Measurements from ENCODE around the gene HHIPL1. TPM values are rescaled to one million over a fixed set of nuclear protein-coding genes. Genes with fewer than 3 reads are reported as not detected.

The HHIPL1 gene
- total RNA-seq, 2 experiments from 2014 or later: not detected

DNA sequence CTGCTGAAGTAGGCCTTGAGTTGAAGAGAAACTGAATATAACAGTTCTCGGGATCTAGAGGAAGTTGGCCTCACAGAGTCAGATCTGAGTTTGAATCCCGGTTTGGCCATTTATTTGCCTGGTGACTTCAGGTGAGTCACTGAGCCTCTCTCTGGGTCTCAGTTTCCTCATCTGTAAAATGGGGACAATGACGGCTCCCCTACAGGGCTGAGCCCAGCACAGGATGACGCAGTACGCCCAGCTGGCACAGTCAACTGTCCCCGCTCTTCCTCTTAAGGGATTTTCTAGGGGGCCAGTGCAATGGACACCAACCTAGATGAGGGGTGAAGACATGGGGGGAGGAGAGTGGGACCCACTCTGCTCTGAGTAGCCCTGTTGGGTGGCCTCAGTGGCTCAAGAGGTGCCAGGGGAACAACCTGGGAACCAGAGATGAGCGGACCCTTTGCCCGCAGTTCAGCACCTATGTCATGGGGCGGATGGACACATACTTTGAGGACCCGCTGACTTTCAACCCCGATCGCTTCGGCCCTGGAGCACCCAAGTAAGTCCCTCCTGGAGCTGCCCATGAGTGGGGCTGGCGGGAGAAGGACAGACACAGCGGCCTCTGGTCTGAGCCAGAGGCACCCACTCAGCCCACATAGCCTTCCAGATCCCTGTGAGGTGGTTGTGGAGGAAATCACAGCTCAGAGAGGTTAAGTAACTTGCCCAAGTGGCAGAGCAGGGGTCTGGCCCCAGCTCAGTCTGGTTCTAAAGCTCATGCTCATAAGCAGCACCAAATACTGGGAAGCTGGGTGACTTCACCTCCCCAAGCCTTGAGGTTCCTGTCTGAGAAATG is 80.2 kb downstream of the HHIPL1 start:
- H3K27ac Mint-ChIP-seq: no peak overlapping the region

GRCh38 chr14:99725774-99726537 is 81.0 kb downstream of the HHIPL1 start:
- DNase-seq: peak in 2 of 14 experiments; percentile 4 to 8
- intact Hi-C loops (cut with DNase I, micrococcal nuclease): no loop called here
- TF ChIP-seq, protein P1, sequence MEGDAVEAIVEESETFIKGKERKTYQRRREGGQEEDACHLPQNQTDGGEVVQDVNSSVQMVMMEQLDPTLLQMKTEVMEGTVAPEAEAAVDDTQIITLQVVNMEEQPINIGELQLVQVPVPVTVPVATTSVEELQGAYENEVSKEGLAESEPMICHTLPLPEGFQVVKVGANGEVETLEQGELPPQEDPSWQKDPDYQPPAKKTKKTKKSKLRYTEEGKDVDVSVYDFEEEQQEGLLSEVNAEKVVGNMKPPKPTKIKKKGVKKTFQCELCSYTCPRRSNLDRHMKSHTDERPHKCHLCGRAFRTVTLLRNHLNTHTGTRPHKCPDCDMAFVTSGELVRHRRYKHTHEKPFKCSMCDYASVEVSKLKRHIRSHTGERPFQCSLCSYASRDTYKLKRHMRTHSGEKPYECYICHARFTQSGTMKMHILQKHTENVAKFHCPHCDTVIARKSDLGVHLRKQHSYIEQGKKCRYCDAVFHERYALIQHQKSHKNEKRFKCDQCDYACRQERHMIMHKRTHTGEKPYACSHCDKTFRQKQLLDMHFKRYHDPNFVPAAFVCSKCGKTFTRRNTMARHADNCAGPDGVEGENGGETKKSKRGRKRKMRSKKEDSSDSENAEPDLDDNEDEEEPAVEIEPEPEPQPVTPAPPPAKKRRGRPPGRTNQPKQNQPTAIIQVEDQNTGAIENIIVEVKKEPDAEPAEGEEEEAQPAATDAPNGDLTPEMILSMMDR (IDR thresholded peaks at IDR 0.05): no peak
- peaks cover 24% of the 10 kb centered on the region in 2 experiments for H3K27me3 ChIP-seq (ENCODE audit: control insufficient read depth in 1 of 2, insufficient read depth in 2 of 2, low read length in 2 of 2)
- no peaks in the 10 kb centered on the region for H3K9me3 Mint-ChIP-seq
- ChIA-PET CTCF (no interaction called here), POLR2A (no interaction called here)
- no peaks in the 10 kb centered on the region for H3K4me1 Mint-ChIP-seq (ENCODE audit: low read depth)
- no peak for ATAC-seq (ENCODE audit: poor library complexity)
- H3K27me3 Mint-ChIP-seq: peaks cover 34% of the 10 kb centered on the region
- no peak overlapping the region for H3K27ac Mint-ChIP-seq
- no peak overlapping the region for H3K4me3 ChIP-seq (ENCODE audit: low read length)
- H3K4me3 Mint-ChIP-seq: no peak overlapping the region
- H3K4me1 ChIP-seq (ENCODE audit: insufficient read depth, low read length): no peaks in the 10 kb centered on the region
- H3K36me3 ChIP-seq (ENCODE audit: insufficient read depth, low read length): no peaks in the 10 kb centered on the region
- H3K27ac ChIP-seq (ENCODE audit: low read depth in 1 of 2, low read length in 2 of 2): no peak overlapping the region
- no peaks in the 10 kb centered on the region for H3K9me3 ChIP-seq (ENCODE audit: control insufficient read depth in 1 of 2, insufficient read depth in 1 of 2, low read length in 2 of 2)
- H3K36me3 Mint-ChIP-seq (ENCODE audit: low read depth): no peaks in the 10 kb centered on the region

More for the DNA sequence above, 80.2 kb downstream of the HHIPL1 start:
- Histone ChIP-seq H3K36me3 (ENCODE audit: insufficient read depth, low read length) (no peaks in the 10 kb centered on the region), H3K27ac (ENCODE audit: low read depth in 1 of 2, low read length in 2 of 2) (no peak overlapping the region), H3K27me3 (ENCODE audit: control insufficient read depth in 1 of 2, insufficient read depth in 2 of 2, low read length in 2 of 2) (peaks cover 17 to 19% of the 10 kb centered on the region in 2 experiments), H3K4me1 (ENCODE audit: insufficient read depth, low read length) (no peaks in the 10 kb centered on the region), H3K4me3 (ENCODE audit: low read length) (no peak overlapping the region), H3K9me3 (ENCODE audit: control insufficient read depth in 1 of 2, insufficient read depth in 1 of 2, low read length in 2 of 2) (no peaks in the 10 kb centered on the region)
- Mint-ChIP-seq H3K27me3 (peaks cover 30% of the 10 kb centered on the region), H3K4me3 (no peak overlapping the region), H3K9me3 (no peaks in the 10 kb centered on the region), H3K36me3 (ENCODE audit: low read depth) (no peaks in the 10 kb centered on the region), H3K4me1 (ENCODE audit: low read depth) (no peaks in the 10 kb centered on the region)
- ATAC-seq (ENCODE audit: poor library complexity) (no peak), DNase-seq (peak in 1 of 14 experiments; percentile 25)
- CTCF ChIA-PET: no interaction called here
- TF ChIP-seq, protein P1 (IDR thresholded peaks at IDR 0.05): no peak
- POLR2A ChIA-PET: no interaction called here
- intact Hi-C loops (cut with DNase I, micrococcal nuclease): no loop called here

GRCh38 chr14:99726538-99727095 is 81.7 kb downstream of the HHIPL1 start:
- ATAC-seq (ENCODE audit: poor library complexity) (no peak), DNase-seq (peak in 2 of 14 experiments; percentile 6 to 28)
- Histone ChIP-seq H3K9me3 (ENCODE audit: control insufficient read depth in 1 of 2, insufficient read depth in 1 of 2, low read length in 2 of 2) (no peaks in the 10 kb centered on the region), H3K4me3 (ENCODE audit: low read length) (no peak overlapping the region), H3K36me3 (ENCODE audit: insufficient read depth, low read length) (no peaks in the 10 kb centered on the region), H3K27me3 (ENCODE audit: control insufficient read depth in 1 of 2, insufficient read depth in 2 of 2, low read length in 2 of 2) (peaks cover 27 to 29% of the 10 kb centered on the region in 2 experiments), H3K27ac (ENCODE audit: low read depth in 1 of 2, low read length in 2 of 2) (no peak overlapping the region), H3K4me1 (ENCODE audit: insufficient read depth, low read length) (no peaks in the 10 kb centered on the region)
- Mint-ChIP-seq H3K36me3 (ENCODE audit: low read depth) (no peaks in the 10 kb centered on the region), H3K4me1 (ENCODE audit: low read depth) (no peaks in the 10 kb centered on the region), H3K27ac (no peak overlapping the region), H3K27me3 (peaks cover 34% of the 10 kb centered on the region), H3K9me3 (no peaks in the 10 kb centered on the region), H3K4me3 (no peak overlapping the region)
- intact Hi-C loops (cut with DNase I, micrococcal nuclease): no loop called here
- POLR2A ChIA-PET: no interaction called here
- CTCF ChIA-PET: no interaction called here
- TF ChIP-seq, protein P1 (IDR thresholded peaks at IDR 0.05): no peak

All from CD4-positive, alpha-beta T cell (primary cell).